Omental fat pad (tissue), 4 donors: ENCODE data around the gene STX5. TPM values are rescaled to one million over a fixed set of nuclear protein-coding genes. Genes with fewer than 3 reads are reported as not detected.

ENCODE experiments used
- ATAC-seq: fragments of 150-250 bp; one replicate; pipeline ENCODE4 v1.9.1; 2016; ENCODE audit warnings: mild to moderate bottlenecking, moderate library complexity; ENCODE audit not compliant: low FRiP score
- DNase-seq: peaks from one replicate; pipeline ENCODE4 v3.0.0-alpha.2; 2019; ENCODE audit warnings: low spot score
- total RNA-seq, 4 donors: library from RNA; depleted of rRNA; stranded (reverse); fragments of >200 nt; gene quantifications; one replicate each; pipeline ENCODE4 v1.1.0, GENCODE V29; 2016
- TF ChIP-seq, protein P1 (sequence below), 3 donors: fragments of 450-650 bp; IDR thresholded peaks; one replicate each; pipeline ENCODE4 v1.5.1; 2016 to 2017; ENCODE audit warnings: antibody characterized with exemption in 3 of 3, mild to moderate bottlenecking in 3 of 3, moderate library complexity in 2 of 3

The STX5 gene
- total RNA-seq, 4 donors from 2014 or later = 32.2 to 43.1 (median 37.4) TPM

GRCh38 chr11:62811659-62812058 is 20.2 kb downstream of the STX5 start:
- TF ChIP-seq, protein P1, sequence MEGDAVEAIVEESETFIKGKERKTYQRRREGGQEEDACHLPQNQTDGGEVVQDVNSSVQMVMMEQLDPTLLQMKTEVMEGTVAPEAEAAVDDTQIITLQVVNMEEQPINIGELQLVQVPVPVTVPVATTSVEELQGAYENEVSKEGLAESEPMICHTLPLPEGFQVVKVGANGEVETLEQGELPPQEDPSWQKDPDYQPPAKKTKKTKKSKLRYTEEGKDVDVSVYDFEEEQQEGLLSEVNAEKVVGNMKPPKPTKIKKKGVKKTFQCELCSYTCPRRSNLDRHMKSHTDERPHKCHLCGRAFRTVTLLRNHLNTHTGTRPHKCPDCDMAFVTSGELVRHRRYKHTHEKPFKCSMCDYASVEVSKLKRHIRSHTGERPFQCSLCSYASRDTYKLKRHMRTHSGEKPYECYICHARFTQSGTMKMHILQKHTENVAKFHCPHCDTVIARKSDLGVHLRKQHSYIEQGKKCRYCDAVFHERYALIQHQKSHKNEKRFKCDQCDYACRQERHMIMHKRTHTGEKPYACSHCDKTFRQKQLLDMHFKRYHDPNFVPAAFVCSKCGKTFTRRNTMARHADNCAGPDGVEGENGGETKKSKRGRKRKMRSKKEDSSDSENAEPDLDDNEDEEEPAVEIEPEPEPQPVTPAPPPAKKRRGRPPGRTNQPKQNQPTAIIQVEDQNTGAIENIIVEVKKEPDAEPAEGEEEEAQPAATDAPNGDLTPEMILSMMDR (IDR thresholded peaks at IDR 0.05) = no peak
- DNase-seq (no peak), ATAC-seq (no peak)

DNA sequence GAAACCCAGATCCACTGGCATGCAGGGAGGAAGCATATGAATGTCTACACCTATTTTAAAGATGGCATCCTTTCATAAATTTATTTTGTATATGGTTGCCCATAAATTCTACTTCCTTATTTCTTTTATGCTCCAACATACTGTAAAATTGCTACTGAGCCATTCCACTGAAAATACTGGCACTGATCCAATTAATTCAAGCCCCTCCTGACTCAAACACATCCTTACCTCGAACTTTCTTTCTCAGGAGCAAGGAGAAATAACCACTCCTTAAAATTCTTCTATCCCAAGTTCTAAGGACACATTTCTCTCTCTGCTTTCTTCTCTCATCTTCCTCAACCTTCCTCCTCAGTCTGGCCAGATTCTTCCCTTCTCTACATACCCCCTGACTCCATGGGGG is 21.1 kb downstream of the STX5 start:
- ATAC-seq (no peak), DNase-seq (no peak)
- TF ChIP-seq, protein P1 (IDR thresholded peaks at IDR 0.05) = no peak

DNA sequence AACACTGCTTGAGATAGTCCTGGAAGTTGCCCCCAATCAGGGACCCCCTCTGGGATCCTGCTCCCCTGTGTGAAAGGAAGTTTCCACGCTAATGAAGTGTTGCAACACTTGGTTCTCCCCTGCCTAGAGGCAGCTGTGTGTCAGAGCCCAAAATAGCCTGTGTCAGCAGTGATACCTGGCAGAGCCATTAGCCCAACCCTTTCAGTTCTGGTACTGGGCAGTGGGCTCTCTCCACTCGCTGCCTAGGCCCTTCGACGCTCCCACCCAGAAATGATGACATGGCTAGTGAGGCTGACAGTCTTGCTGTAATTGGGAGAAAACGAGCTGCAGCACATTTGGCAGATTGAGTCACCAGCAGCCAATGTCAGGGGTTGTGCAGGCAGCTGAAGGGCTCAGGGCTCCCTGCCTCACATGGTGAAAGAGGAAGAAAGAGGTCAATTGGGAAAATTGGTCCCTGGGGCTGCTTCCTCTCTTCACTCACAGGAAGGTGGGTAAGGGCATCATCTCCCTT is 25.2 kb downstream of the STX5 start:
- TF ChIP-seq, protein P1 (IDR thresholded peaks at IDR 0.05) = no peak
- no peak for ATAC-seq
- no peak for DNase-seq

DNA sequence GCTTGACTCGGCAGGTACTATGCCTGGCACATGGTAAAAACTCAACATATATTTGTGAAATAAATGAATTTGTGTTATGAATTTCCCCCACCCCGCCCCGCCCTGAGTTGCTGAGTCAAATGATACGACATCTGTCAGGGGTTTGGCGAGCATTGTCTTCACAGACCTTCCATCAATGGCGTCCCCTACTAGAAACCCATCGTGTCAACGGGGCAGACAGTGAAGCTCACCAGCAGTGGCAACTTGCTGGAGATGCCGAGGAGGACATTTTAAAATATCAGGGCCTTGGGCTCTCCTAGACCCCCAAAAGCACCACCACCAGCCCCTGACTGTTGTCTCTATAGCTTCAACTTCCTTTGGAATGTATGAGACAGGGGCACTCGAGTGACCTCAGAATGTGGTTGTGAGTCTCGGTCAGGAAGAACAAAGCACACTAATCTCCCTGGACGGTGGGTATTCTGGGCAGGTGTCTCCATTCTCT is 25.9 kb downstream of the STX5 start:
- DNase-seq (no peak), ATAC-seq (peak; percentile 2)
- TF ChIP-seq, protein P1 (IDR thresholded peaks at IDR 0.05) = no peak

DNA sequence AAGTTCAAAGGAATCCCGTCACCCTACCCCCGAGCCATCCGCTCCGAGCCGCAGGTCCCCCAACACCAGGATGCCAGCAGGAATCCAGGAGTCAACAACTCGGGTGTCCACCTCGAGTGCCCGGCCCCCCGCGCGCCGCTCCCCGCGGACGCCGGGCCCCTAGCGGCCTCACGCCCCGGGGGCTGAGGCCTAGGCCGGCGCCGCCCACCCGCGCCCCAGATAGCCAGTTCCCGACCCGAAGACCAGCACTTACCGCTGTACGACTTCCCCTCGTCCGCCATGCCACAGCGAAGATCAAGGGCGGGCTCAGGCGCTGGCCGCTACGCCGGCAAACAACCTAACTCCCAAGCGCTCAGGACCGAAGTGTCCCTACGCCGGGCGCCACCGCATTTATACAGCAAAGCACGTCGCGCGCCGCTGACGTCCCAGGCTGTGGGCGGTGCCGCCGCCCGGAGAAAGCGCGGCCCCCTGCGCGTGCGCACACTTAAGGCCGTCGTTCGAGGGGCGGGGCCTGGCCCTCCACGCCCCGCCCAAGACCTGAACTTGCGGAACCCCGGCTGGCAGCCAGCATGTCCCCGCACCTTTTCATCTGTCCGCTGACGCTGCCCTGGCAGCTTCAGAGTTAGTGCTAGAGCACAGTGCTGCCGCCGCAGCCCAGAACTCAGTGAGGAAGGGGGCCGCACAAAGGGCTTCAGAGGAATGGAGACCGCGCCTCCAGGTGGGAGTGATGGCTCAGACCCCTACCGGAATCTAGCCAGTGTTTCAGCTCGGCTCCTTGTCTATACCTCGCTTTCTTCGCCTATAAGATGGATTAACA is 26.6 kb downstream of the STX5 start, which contains the start of gene NXF1:
NXF1 (minus strand) TSS at position 365 of the 817 bp plus-strand sequence; CDS start at position 281, 84 bp downstream.
- DNase-seq (peak; percentile 93), ATAC-seq (peak; percentile 92)
- TF ChIP-seq, protein P1 (IDR thresholded peaks at IDR 0.05) = no peak

DNA sequence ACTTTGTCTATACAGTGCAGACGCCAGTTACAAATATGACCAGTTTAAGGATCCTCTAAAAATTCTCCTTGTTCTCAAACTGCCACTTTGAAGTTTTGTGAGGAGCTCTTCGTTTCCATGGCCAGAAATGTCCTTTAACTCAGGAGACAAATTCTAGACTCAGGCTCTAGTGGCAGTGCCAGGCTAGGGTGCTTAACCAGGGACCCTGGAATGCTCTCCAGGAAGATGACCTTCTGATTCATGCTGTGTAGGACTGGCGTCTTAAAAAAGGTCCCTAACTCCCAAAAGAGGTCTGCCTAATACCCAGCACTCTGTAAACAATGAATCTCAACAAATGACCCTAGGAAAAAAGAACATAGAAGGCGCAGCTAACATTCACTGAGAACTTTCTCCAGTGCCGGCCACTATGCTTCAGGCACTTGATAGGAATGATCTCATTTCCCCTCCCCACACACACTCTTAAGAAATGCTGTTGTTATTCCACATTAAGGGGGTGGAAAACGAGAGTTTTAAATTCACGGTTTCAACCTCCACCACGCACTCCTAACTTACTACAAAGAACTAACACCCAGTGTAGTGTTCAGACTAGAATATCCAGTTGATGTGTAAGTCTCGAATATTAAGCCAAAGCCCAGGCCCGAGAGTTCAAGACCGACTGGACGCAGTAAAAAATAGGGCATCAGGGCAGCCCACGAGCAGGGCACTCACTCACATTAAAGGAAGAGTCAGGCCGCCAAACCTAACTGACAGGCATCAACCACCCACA is 27.4 kb downstream of the STX5 start:
- TF ChIP-seq, protein P1 (IDR thresholded peaks at IDR 0.05) = no peak
- no peak for DNase-seq
- ATAC-seq = peak; percentile 16
